Upper lobe of right lung (tissue), 1 donor: ENCODE results near the gene FHAD1. TPM values are rescaled to one million over a fixed set of nuclear protein-coding genes. Genes with fewer than 3 reads are reported as not detected.

Experiments used
- ATAC-seq: fragments of 200-7000 bp; cut with Tn5 transposase; one replicate; pipeline ENCODE4 v1.9.1; 2020; ENCODE audit warnings: mild to moderate bottlenecking, moderate library complexity
- DNase-seq: peaks from one replicate; pipeline ENCODE4 v3.0.0-alpha.2; 2020
- H3K27ac ChIP-seq: fragments of 200-600 bp; one replicate; pipeline ENCODE4 v1.8.0; 2022
- H3K27me3 ChIP-seq: fragments of 200-600 bp; one replicate; pipeline ENCODE4 v1.8.0; 2022; ENCODE audit warnings: mild to moderate bottlenecking
- H3K36me3 ChIP-seq: fragments of 200-600 bp; one replicate; pipeline ENCODE4 v1.8.0; 2022
- H3K4me1 ChIP-seq: fragments of 200-600 bp; one replicate; pipeline ENCODE4 v1.8.0; 2022
- H3K4me3 ChIP-seq: fragments of 200-600 bp; one replicate; pipeline ENCODE4 v1.8.0; 2022; ENCODE audit warnings: mild to moderate bottlenecking
- H3K9me3 ChIP-seq: fragments of 200-600 bp; one replicate; pipeline ENCODE4 v1.8.0; 2022
- intact Hi-C: fragments of 100-400 bp; cut with DNase I; formaldehyde crosslinking; loops from one replicate; pipeline ENCODE4 v1.11.0; 2022
- total RNA-seq: library from RNA; stranded (reverse); fragmentation: NEBNext Ultra II Directional; extraction: Animal tissue kit (Norgen Biotek cat#: 25700); gene quantifications from one replicate; pipeline ENCODE4 v1.2.1, GENCODE V29; 2021
- TF ChIP-seq, protein P1 (sequence below): fragments of 200-600 bp; IDR thresholded peaks from one replicate; pipeline ENCODE4 v1.8.0; 2022; ENCODE audit warnings: antibody characterized with exemption
- donor health status: DM: no; HTN: yes; CAD: no; lungs with severe emphysema.

Gene FHAD1
- total RNA-seq, 1 donor from 2014 or later: 2.4 TPM

- TF ChIP-seq, protein P1, sequence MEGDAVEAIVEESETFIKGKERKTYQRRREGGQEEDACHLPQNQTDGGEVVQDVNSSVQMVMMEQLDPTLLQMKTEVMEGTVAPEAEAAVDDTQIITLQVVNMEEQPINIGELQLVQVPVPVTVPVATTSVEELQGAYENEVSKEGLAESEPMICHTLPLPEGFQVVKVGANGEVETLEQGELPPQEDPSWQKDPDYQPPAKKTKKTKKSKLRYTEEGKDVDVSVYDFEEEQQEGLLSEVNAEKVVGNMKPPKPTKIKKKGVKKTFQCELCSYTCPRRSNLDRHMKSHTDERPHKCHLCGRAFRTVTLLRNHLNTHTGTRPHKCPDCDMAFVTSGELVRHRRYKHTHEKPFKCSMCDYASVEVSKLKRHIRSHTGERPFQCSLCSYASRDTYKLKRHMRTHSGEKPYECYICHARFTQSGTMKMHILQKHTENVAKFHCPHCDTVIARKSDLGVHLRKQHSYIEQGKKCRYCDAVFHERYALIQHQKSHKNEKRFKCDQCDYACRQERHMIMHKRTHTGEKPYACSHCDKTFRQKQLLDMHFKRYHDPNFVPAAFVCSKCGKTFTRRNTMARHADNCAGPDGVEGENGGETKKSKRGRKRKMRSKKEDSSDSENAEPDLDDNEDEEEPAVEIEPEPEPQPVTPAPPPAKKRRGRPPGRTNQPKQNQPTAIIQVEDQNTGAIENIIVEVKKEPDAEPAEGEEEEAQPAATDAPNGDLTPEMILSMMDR: no peak
- DNase-seq (no peak), ATAC-seq (no peak)
- Histone ChIP-seq H3K9me3 (no peaks in the 10 kb centered on the region), H3K27ac (no peak overlapping the region), H3K4me1 (peaks cover 25% of the 10 kb centered on the region), H3K27me3 (no peaks in the 10 kb centered on the region), H3K36me3 (no peaks in the 10 kb centered on the region), H3K4me3 (no peak overlapping the region)
- intact Hi-C loops: no loop called here
These were observed 17.7 kb downstream of the FHAD1 start for GRCh38 chr1:15264769-15265168.

DNA sequence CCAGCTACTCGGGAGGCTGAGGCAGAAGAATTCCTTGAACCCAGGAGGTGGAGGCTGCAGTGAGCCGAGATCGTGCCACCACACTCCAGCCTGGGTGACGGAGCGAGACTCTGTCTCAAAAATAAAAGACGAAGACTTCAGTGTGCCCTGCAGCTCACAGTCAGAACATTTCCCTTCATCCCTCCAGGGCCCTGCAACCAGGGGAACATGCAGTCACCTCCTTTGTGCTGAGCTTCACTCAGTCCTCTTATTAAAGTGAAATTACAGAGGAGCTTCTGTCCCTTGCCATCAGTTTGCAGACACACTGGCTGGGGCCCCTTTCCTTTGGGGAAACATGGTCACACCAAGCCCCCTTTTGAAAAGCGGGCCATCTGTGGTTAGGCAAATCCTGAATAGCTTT, 24.2 kb downstream of the FHAD1 start:
- no peaks in the 10 kb centered on the region for H3K9me3 ChIP-seq
- H3K4me3 ChIP-seq: no peak overlapping the region
- DNase-seq: no peak
- intact Hi-C loops: loop anchor here (10.0 kb wide), 2 partner anchors 116 to 146 kb away; partner anchors contain the start of gene TMEM51
- H3K4me1 ChIP-seq: peaks cover 6% of the 10 kb centered on the region
- TF ChIP-seq, protein P1: no peak
- no peak for ATAC-seq
- H3K27ac ChIP-seq: no peak overlapping the region
- H3K36me3 ChIP-seq: no peaks in the 10 kb centered on the region
- peaks cover 3% of the 10 kb centered on the region for H3K27me3 ChIP-seq

GRCh38 chr1:15272009-15272781, 25.2 kb downstream of the FHAD1 start:
- Histone ChIP-seq H3K9me3 (no peaks in the 10 kb centered on the region), H3K27me3 (peaks cover 3% of the 10 kb centered on the region), H3K36me3 (no peaks in the 10 kb centered on the region), H3K27ac (no peak overlapping the region), H3K4me1 (peaks cover 6% of the 10 kb centered on the region), H3K4me3 (no peak overlapping the region)
- peak; percentile 72 for DNase-seq
- TF ChIP-seq, protein P1: peak; percentile 77
- intact Hi-C loops: loop anchor here (10.0 kb wide), 2 partner anchors 117 to 147 kb away; partner anchors contain the start of gene TMEM51
- ATAC-seq: peak; percentile 95

GRCh38 chr1:15272782-15273127, 25.7 kb downstream of the FHAD1 start:
- TF ChIP-seq, protein P1: no peak

DNA sequence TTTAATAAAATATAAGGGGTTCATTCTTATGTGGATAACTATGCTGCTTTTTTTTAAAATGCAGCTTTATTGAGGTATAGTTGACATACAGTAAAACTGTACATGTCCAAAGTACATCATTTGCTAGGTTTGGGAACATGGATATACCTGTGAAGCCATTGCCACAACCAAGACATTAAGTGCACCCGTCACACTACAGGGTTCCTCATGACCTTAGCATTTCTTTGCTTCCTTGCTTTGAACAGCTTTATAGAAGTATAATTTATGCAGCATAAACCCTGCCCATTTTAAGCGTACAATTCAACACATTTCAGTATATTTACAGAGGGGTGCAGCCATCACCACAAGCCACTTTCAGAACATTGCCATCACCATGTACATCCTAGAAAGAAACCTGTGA, 26.3 kb downstream of the FHAD1 start:
- TF ChIP-seq, protein P1: no peak
- no peaks in the 10 kb centered on the region for H3K36me3 ChIP-seq
- no peaks in the 10 kb centered on the region for H3K9me3 ChIP-seq
- peaks cover 3% of the 10 kb centered on the region for H3K27me3 ChIP-seq
- ATAC-seq (no peak), DNase-seq (no peak)
- intact Hi-C loops: loop anchor here (10.0 kb wide), 2 partner anchors 118 to 148 kb away; partner anchors contain the start of gene TMEM51
- H3K4me3 ChIP-seq: no peak overlapping the region
- peaks cover 6% of the 10 kb centered on the region for H3K4me1 ChIP-seq
- H3K27ac ChIP-seq: no peak overlapping the region

More at GRCh38 chr1:15272782-15273127, 25.7 kb downstream of the FHAD1 start:
- DNase-seq (no peak), ATAC-seq (no peak)
- H3K27ac ChIP-seq: no peak overlapping the region
- intact Hi-C loops: loop anchor here (10.0 kb wide), 2 partner anchors 118 to 148 kb away; partner anchors contain the start of gene TMEM51
- H3K4me3 ChIP-seq: no peak overlapping the region
- H3K27me3 ChIP-seq: peaks cover 3% of the 10 kb centered on the region
- peaks cover 6% of the 10 kb centered on the region for H3K4me1 ChIP-seq
- H3K9me3 ChIP-seq: no peaks in the 10 kb centered on the region
- H3K36me3 ChIP-seq: no peaks in the 10 kb centered on the region
